ENCODE results near the gene PRC1. TPM values are rescaled to one million over a fixed set of nuclear protein-coding genes. Genes with fewer than 3 reads are reported as not detected.

Gene PRC1
- total RNA-seq, 2 experiments from 2014 or later = 24.4 to 26.7 TPM

GRCh38 chr15:90967206-90967605, 27.1 kb downstream of the PRC1 start:
- no peak for TF ChIP-seq CTCF (IDR thresholded peaks at IDR 0.05)
- no peak overlapping the region for H3K27ac ChIP-seq (ENCODE audit: low read depth in 1 of 2, low read length in 2 of 2)
- H3K27me3 ChIP-seq (ENCODE audit: control insufficient read depth in 1 of 2, insufficient read depth in 2 of 2, low read length in 2 of 2) = no peaks in the 10 kb centered on the region
- Mint-ChIP-seq H3K36me3 (ENCODE audit: low read depth) (peaks cover 22% of the 10 kb centered on the region), H3K27me3 (no peaks in the 10 kb centered on the region), H3K4me3 (no peak overlapping the region), H3K9me3 (no peaks in the 10 kb centered on the region), H3K4me1 (ENCODE audit: low read depth) (no peaks in the 10 kb centered on the region), H3K27ac (no peak overlapping the region)
- ChIA-PET POLR2A (no interaction called here), CTCF (no interaction called here)
- ATAC-seq (ENCODE audit: poor library complexity) (no peak), DNase-seq (no peak)
- H3K9me3 ChIP-seq (ENCODE audit: control insufficient read depth in 1 of 2, insufficient read depth in 1 of 2, low read length in 2 of 2) = no peaks in the 10 kb centered on the region
- no peak overlapping the region for H3K4me3 ChIP-seq (ENCODE audit: low read length)
- H3K4me1 ChIP-seq (ENCODE audit: insufficient read depth, low read length) = no peaks in the 10 kb centered on the region
- peaks cover 4% of the 10 kb centered on the region for H3K36me3 ChIP-seq (ENCODE audit: insufficient read depth, low read length)
- intact Hi-C loops (cut with DNase I, micrococcal nuclease) = no loop called here

- no peak for ATAC-seq (ENCODE audit: poor library complexity)
- peaks cover 12% of the 10 kb centered on the region for H3K36me3 ChIP-seq (ENCODE audit: insufficient read depth, low read length)
- no peak overlapping the region for H3K27ac ChIP-seq (ENCODE audit: low read depth in 1 of 2, low read length in 2 of 2)
- H3K4me1 Mint-ChIP-seq (ENCODE audit: low read depth) = no peaks in the 10 kb centered on the region
- H3K4me3 ChIP-seq (ENCODE audit: low read length) = no peak overlapping the region
- TF ChIP-seq CTCF (IDR thresholded peaks at IDR 0.05) = no peak
- H3K4me3 Mint-ChIP-seq = no peak overlapping the region
- H3K27ac Mint-ChIP-seq = no peak overlapping the region
- no peaks in the 10 kb centered on the region for H3K9me3 ChIP-seq (ENCODE audit: control insufficient read depth in 1 of 2, insufficient read depth in 1 of 2, low read length in 2 of 2)
- intact Hi-C loops (cut with DNase I, micrococcal nuclease) = no loop called here
- CTCF ChIA-PET = no interaction called here
- no peak for DNase-seq
- POLR2A ChIA-PET = interaction anchor here (1.1 kb wide), 1 partner anchor 11 kb away, joined by 3 read pairs; the partner anchor contains the start of gene RCCD1
- no peaks in the 10 kb centered on the region for H3K27me3 ChIP-seq (ENCODE audit: control insufficient read depth in 1 of 2, insufficient read depth in 2 of 2, low read length in 2 of 2)
- H3K27me3 Mint-ChIP-seq = no peaks in the 10 kb centered on the region
- no peaks in the 10 kb centered on the region for H3K9me3 Mint-ChIP-seq
- peaks cover 32% of the 10 kb centered on the region for H3K36me3 Mint-ChIP-seq (ENCODE audit: low read depth)
- H3K4me1 ChIP-seq (ENCODE audit: insufficient read depth, low read length) = no peaks in the 10 kb centered on the region
Observed at GRCh38 chr15:90966262-90966661, 28.1 kb downstream of the PRC1 start.

- Histone ChIP-seq H3K4me1 (ENCODE audit: insufficient read depth, low read length) (no peaks in the 10 kb centered on the region), H3K27me3 (ENCODE audit: control insufficient read depth in 1 of 2, insufficient read depth in 2 of 2, low read length in 2 of 2) (no peaks in the 10 kb centered on the region), H3K36me3 (ENCODE audit: insufficient read depth, low read length) (peaks cover 33% of the 10 kb centered on the region), H3K27ac (ENCODE audit: low read depth in 1 of 2, low read length in 2 of 2) (no peak overlapping the region), H3K4me3 (ENCODE audit: low read length) (no peak overlapping the region), H3K9me3 (ENCODE audit: control insufficient read depth in 1 of 2, insufficient read depth in 1 of 2, low read length in 2 of 2) (no peaks in the 10 kb centered on the region)
- DNase-seq = no peak
- intact Hi-C loops (cut with DNase I, micrococcal nuclease) = no loop called here
- TF ChIP-seq CTCF (IDR thresholded peaks at IDR 0.05) = no peak
- no peak overlapping the region for H3K4me3 Mint-ChIP-seq
- POLR2A ChIA-PET = interaction anchor here (0.6 to 1.1 kb wide), 2 partner anchors 27 to 253 kb away, joined by 3 to 4 read pairs; partner anchors contain the start of gene UNC45A
- H3K27me3 Mint-ChIP-seq = no peaks in the 10 kb centered on the region
- CTCF ChIA-PET = no interaction called here
- H3K9me3 Mint-ChIP-seq = no peaks in the 10 kb centered on the region
- H3K36me3 Mint-ChIP-seq (ENCODE audit: low read depth) = peaks cover 46% of the 10 kb centered on the region
- ATAC-seq (ENCODE audit: poor library complexity) = no peak
- H3K4me1 Mint-ChIP-seq (ENCODE audit: low read depth) = no peaks in the 10 kb centered on the region
- no peak overlapping the region for H3K27ac Mint-ChIP-seq
Observed at GRCh38 chr15:90962021-90962420, 32.3 kb downstream of the PRC1 start.

Data from CD4-positive, alpha-beta T cell (primary cell).